ENCODE measurements around the gene INPP5D. TPM values are rescaled to one million over a fixed set of nuclear protein-coding genes. Genes with fewer than 3 reads are reported as not detected.

Gene INPP5D
- polyA plus RNA-seq, 2 of the 4 experiments (the other 2 are of a cell fraction), result 0.26 to 0.53 TPM

DNA sequence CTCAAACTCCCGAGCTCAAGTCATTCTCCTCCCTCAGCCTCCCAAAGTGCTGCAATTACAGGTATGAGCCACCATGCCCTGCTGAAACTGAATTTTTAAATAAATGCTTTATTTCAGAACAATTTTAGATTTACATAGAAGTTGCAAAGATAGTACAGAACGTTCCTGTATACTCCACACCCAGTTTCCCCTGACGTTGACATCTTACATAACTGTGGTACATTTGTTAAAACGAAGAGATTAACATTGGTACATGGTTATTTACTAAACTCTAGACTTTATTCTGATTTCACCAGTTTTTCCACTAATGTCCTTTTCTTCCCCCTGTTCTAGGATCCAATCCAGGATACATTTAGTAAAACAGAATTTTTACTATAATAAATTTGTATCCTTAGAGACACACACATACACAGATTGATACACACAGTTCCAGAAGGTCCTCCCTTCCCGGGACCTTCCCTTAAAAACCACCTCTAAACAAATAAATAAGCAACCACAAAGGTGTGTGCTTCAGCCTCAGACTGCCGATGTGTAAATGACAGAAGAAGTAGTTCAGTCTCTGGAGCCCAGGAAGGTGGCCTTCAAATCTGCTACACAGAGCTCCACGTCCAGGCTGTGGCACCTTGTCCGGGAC lies 20.8 kb upstream of the INPP5D start:
- H3K9me3 ChIP-seq, result peaks cover 10% of the 10 kb centered on the region; the same call in 2 of the 3 replicates
- H3K4me3 ChIP-seq, result no peak overlapping the region
- H3K27ac ChIP-seq, result peak overlapping the region in 1 of 2 experiments; percentile 27; a peak in 1 of 6 replicates
- FAIRE-seq (no peak), ATAC-seq (no peak; a peak in 1 of 6 replicates), DNase-seq (ENCODE audit: low read depth in 1 of 2, low spot score in 1 of 2) (no peak)
- no peaks in the 10 kb centered on the region for H3K4me1 ChIP-seq
- no peak overlapping the region for H3K4me2 ChIP-seq
- POLR2A ChIA-PET, result no interaction called here
- TF ChIP-seq KDM5A (IDR thresholded peaks at IDR 0.05) (no peak), JUNB (IDR thresholded peaks at IDR 0.05) (no peak), PHF8 (IDR thresholded peaks at IDR 0.05; ENCODE audit: borderline replicate concordance, low read depth) (no peak), TFCP2L1 (CRISPR knock-in tag; IDR thresholded peaks at IDR 0.05) (no peak), FOSB (CRISPR knock-in tag; IDR thresholded peaks at IDR 0.05) (no peak), POLR2A (IDR thresholded peaks at IDR 0.05; ENCODE audit: low read length) (no peak), ESRRA (IDR thresholded peaks at IDR 0.05; ENCODE audit: borderline replicate concordance, low read length) (no peak), FOXS1 (CRISPR knock-in tag; IDR thresholded peaks at IDR 0.05) (no peak), GATA3 (IDR thresholded peaks at IDR 0.05; ENCODE audit: borderline replicate concordance) (no peak), KDM1A (IDR thresholded peaks at IDR 0.05; ENCODE audit: low read depth) (no peak), SMC3 (IDR thresholded peaks at IDR 0.05) (no peak), ZSCAN20 (CRISPR knock-in tag; IDR thresholded peaks at IDR 0.05) (no peak), POLR2AphosphoS2 (conservative IDR thresholded peaks at IDR 0.05; ENCODE audit: low read length) (no peak), NPAS2 (CRISPR knock-in tag; IDR thresholded peaks at IDR 0.05; ENCODE audit: borderline replicate concordance) (no peak), ZFP36 (IDR thresholded peaks at IDR 0.05; ENCODE audit: borderline replicate concordance, partially characterized antibody) (no peak)
- TF ChIP-seq, protein P1, sequence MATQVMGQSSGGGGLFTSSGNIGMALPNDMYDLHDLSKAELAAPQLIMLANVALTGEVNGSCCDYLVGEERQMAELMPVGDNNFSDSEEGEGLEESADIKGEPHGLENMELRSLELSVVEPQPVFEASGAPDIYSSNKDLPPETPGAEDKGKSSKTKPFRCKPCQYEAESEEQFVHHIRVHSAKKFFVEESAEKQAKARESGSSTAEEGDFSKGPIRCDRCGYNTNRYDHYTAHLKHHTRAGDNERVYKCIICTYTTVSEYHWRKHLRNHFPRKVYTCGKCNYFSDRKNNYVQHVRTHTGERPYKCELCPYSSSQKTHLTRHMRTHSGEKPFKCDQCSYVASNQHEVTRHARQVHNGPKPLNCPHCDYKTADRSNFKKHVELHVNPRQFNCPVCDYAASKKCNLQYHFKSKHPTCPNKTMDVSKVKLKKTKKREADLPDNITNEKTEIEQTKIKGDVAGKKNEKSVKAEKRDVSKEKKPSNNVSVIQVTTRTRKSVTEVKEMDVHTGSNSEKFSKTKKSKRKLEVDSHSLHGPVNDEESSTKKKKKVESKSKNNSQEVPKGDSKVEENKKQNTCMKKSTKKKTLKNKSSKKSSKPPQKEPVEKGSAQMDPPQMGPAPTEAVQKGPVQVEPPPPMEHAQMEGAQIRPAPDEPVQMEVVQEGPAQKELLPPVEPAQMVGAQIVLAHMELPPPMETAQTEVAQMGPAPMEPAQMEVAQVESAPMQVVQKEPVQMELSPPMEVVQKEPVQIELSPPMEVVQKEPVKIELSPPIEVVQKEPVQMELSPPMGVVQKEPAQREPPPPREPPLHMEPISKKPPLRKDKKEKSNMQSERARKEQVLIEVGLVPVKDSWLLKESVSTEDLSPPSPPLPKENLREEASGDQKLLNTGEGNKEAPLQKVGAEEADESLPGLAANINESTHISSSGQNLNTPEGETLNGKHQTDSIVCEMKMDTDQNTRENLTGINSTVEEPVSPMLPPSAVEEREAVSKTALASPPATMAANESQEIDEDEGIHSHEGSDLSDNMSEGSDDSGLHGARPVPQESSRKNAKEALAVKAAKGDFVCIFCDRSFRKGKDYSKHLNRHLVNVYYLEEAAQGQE (IDR thresholded peaks at IDR 0.05), result no peak
- TF ChIP-seq, protein P2, sequence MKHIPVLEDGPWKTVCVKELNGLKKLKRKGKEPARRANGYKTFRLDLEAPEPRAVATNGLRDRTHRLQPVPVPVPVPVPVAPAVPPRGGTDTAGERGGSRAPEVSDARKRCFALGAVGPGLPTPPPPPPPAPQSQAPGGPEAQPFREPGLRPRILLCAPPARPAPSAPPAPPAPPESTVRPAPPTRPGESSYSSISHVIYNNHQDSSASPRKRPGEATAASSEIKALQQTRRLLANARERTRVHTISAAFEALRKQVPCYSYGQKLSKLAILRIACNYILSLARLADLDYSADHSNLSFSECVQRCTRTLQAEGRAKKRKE (CRISPR knock-in tag; IDR thresholded peaks at IDR 0.05; ENCODE audit: low read depth), result no peak
- WGBS (ENCODE audit: missing lambda C conversion rate), result 71% methylated on average over 8 of the region's 8 CpGs
- CTCF ChIA-PET, result interaction anchor here (0.6 to 2.0 kb wide), 4 partner anchors 11 to 305 kb away, joined by 3 to 13 read pairs (median 6); no protein-coding TSS in a partner anchor

DNA sequence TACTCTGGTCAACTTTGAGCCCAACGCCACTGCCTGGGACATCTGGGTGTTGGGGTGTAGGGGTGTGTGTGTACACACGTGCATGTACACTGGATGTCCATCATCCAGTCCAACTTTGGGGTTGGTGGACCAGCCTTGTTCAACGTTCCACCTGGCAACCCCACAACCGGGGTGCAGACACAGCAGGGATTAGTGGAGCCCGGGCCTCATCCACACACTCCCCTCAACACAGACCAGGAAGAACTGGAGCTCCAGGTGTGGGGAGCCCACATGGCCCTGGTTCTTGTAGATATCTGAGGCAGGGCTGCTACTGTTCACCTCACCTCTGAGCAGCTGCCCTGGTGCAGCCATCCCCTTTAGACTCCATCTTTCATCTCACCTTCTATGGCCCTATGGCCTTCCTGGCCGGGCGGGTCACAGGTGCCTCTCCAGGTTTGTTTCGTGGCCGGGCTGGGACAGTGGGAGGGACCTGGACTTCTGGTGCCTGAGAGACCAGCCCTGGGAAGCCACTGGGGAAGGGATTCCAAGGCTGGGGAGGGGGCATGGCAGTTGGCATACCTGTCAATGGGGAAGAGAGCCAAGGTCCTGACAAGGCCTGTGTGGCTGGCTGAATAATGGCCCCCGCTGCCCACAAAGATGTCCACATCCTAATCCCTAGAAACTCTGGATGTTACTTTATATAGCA lies 20.2 kb upstream of the INPP5D start:
- ChIA-PET CTCF (interaction anchor here (1.5 kb wide), 1 partner anchor 11 kb away, joined by 8 read pairs; no protein-coding TSS in a partner anchor), POLR2A (no interaction called here)
- FAIRE-seq (no peak), ATAC-seq (no peak; a peak in 1 of 6 replicates), DNase-seq (ENCODE audit: low read depth in 1 of 2, low spot score in 1 of 2) (no peak)
- H3K27ac ChIP-seq, result peak overlapping the region in 1 of 2 experiments; percentile 27; a peak in 1 of 6 replicates
- H3K4me3 ChIP-seq, result no peak overlapping the region
- H3K4me1 ChIP-seq, result no peaks in the 10 kb centered on the region
- H3K9me3 ChIP-seq, result peaks cover 10% of the 10 kb centered on the region; the same call in 2 of the 3 replicates
- WGBS (ENCODE audit: missing lambda C conversion rate), result 81% methylated on average over 6 of the region's 10 CpGs
- no peak overlapping the region for H3K4me2 ChIP-seq
- TF ChIP-seq NFE2L2 (conservative IDR thresholded peaks at IDR 0.05; ENCODE audit: low read length), result no peak
- no peak for TF ChIP-seq EP300 (IDR thresholded peaks at IDR 0.05)
- no peak for TF ChIP-seq BHLHE40 (IDR thresholded peaks at IDR 0.05; ENCODE audit: low read depth, low read length)
- no peak for TF ChIP-seq HDAC2 (IDR thresholded peaks at IDR 0.05)
- no peak for TF ChIP-seq EHF (CRISPR knock-in tag; IDR thresholded peaks at IDR 0.05)
- TF ChIP-seq, protein P3, sequence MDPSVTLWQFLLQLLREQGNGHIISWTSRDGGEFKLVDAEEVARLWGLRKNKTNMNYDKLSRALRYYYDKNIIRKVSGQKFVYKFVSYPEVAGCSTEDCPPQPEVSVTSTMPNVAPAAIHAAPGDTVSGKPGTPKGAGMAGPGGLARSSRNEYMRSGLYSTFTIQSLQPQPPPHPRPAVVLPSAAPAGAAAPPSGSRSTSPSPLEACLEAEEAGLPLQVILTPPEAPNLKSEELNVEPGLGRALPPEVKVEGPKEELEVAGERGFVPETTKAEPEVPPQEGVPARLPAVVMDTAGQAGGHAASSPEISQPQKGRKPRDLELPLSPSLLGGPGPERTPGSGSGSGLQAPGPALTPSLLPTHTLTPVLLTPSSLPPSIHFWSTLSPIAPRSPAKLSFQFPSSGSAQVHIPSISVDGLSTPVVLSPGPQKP (IDR thresholded peaks at IDR 0.05; ENCODE audit: low read depth, low read length), result no peak
- TF ChIP-seq RCOR1 (IDR thresholded peaks at IDR 0.05; ENCODE audit: low read depth, low read length), result no peak
- no peak for TF ChIP-seq JUN (IDR thresholded peaks at IDR 0.05)
- no peak for TF ChIP-seq ZFP36 (IDR thresholded peaks at IDR 0.05; ENCODE audit: borderline replicate concordance, partially characterized antibody)
- no peak for TF ChIP-seq RAD21 (conservative IDR thresholded peaks at IDR 0.05 in 1 of 2, IDR thresholded peaks at IDR 0.05 in 1 of 2)
- TF ChIP-seq ZSCAN20 (CRISPR knock-in tag; IDR thresholded peaks at IDR 0.05), result no peak
- TF ChIP-seq EHMT2 (IDR thresholded peaks at IDR 0.05; ENCODE audit: low read depth), result no peak
- TF ChIP-seq KDM5A (IDR thresholded peaks at IDR 0.05), result no peak
- no peak for TF ChIP-seq HEYL (CRISPR knock-in tag; IDR thresholded peaks at IDR 0.05)
- TF ChIP-seq, protein P4, sequence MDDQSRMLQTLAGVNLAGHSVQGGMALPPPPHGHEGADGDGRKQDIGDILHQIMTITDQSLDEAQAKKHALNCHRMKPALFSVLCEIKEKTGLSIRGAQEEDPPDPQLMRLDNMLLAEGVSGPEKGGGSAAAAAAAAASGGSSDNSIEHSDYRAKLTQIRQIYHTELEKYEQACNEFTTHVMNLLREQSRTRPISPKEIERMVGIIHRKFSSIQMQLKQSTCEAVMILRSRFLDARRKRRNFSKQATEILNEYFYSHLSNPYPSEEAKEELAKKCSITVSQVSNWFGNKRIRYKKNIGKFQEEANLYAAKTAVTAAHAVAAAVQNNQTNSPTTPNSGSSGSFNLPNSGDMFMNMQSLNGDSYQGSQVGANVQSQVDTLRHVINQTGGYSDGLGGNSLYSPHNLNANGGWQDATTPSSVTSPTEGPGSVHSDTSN (IDR thresholded peaks at IDR 0.05), result no peak

All from A549 (cell line).